MM.1S (cell line): Measurements from ENCODE around the gene LTBR.

Experiments
- DNase-seq: peaks from one replicate; pipeline ENCODE4 v3.0.0-alpha.2; 2015
- H2AFZ ChIP-seq: fragments of 300-600 bp; sonication (generic); 2 replicates; pipeline ENCODE4 v1.6.0; 2016; ENCODE audit warnings: antibody characterized with exemption, low read length
- H3F3A ChIP-seq: fragments of 300-600 bp; sonication (generic); 2 replicates; pipeline ENCODE4 v1.6.1; 2016; ENCODE audit warnings: mild to moderate bottlenecking, antibody characterized with exemption, low read length, moderate library complexity, mixed read lengths; ENCODE audit not compliant: insufficient read depth
- H3K27ac ChIP-seq: fragments of 300-600 bp; sonication (generic); 2 replicates; pipeline ENCODE4 v1.5.1; 2016; ENCODE audit warnings: mild to moderate bottlenecking, low read length
- H3K27me3 ChIP-seq: fragments of 300-600 bp; sonication (generic); replicated peaks from 2 replicates; pipeline ENCODE4 v1.6.0; 2016; ENCODE audit warnings: low read length; ENCODE audit not compliant: insufficient read depth
- H3K36me3 ChIP-seq: fragments of 300-600 bp; sonication (generic); replicated peaks from 2 replicates; pipeline ENCODE4 v1.6.1; 2016; ENCODE audit warnings: mild to moderate bottlenecking, low read length, mixed read lengths; ENCODE audit not compliant: insufficient read depth
- H3K4me1 ChIP-seq: fragments of 300-600 bp; sonication (generic); 2 replicates; pipeline ENCODE4 v1.6.1; 2016; ENCODE audit warnings: low read length, mixed read lengths
- H3K4me2 ChIP-seq: fragments of 300-600 bp; sonication (generic); 2 replicates; pipeline ENCODE4 v1.6.0; 2016; ENCODE audit warnings: low read depth, low read length
- H3K4me3 ChIP-seq: fragments of 300-600 bp; sonication (generic); 2 replicates; pipeline ENCODE4 v1.5.1; 2016; ENCODE audit warnings: low read length, mixed read lengths
- H3K79me2 ChIP-seq: fragments of 300-600 bp; sonication (generic); 2 replicates; pipeline ENCODE4 v1.6.1; 2016; ENCODE audit warnings: mixed run types, low read length, mixed read lengths
- H3K9ac ChIP-seq: fragments of 300-600 bp; sonication (generic); 2 replicates; pipeline ENCODE4 v1.6.1; 2016; ENCODE audit warnings: low read length, mixed read lengths
- H3K9me2 ChIP-seq: fragments of 300-600 bp; sonication (generic); replicated peaks from 2 replicates; pipeline ENCODE4 v1.6.1; 2016; ENCODE audit warnings: mild to moderate bottlenecking, low read length, mixed read lengths; ENCODE audit not compliant: insufficient read depth
- H3K9me3 ChIP-seq: fragments of 300-600 bp; sonication (generic); replicated peaks from 2 replicates; pipeline ENCODE4 v1.6.1; 2016; ENCODE audit warnings: mild to moderate bottlenecking, low read length, mixed read lengths; ENCODE audit not compliant: insufficient read depth
- H4K20me1 ChIP-seq: fragments of 300-600 bp; sonication (generic); 2 replicates; pipeline ENCODE4 v1.6.1; 2016; ENCODE audit warnings: mild to moderate bottlenecking, low read length, moderate library complexity, mixed read lengths; ENCODE audit not compliant: insufficient read depth
- CTCF ChIP-seq: fragments of 300-600 bp; sonication (generic); IDR thresholded peaks from 2 replicates; pipeline ENCODE4 v1.5.1; 2016; ENCODE audit warnings: antibody characterized with exemption, low read length, mixed read lengths
- EZH2 ChIP-seq: fragments of 300-600 bp; sonication (generic); optimal IDR thresholded peaks from 2 replicates; pipeline ENCODE3; 2017; ENCODE audit warnings: low read depth, mild to moderate bottlenecking, antibody characterized with exemption, low read length, mixed read lengths
- EZH2phosphoT487 ChIP-seq: fragments of 300-600 bp; sonication (generic); IDR thresholded peaks from 2 replicates; pipeline ENCODE4 v1.6.1; 2018; ENCODE audit warnings: antibody characterized with exemption, low read length

The LTBR gene

GRCh38 chr12:6430124-6430989 is 46.4 kb downstream of the LTBR start:
- Histone ChIP-seq H3K4me1 (no peaks in the 10 kb centered on the region; the same call in 1 of the 2 replicates), H3K36me3 (no peaks in the 10 kb centered on the region), H3K4me2 (no peak overlapping the region), H3F3A (no peaks in the 10 kb centered on the region), H3K27me3 (no peaks in the 10 kb centered on the region), H3K79me2 (no peaks in the 10 kb centered on the region), H3K9ac (no peak overlapping the region), H3K4me3 (no peak overlapping the region), H3K9me3 (no peaks in the 10 kb centered on the region), H2AFZ (no peak overlapping the region), H3K27ac (no peak overlapping the region), H3K9me2 (no peaks in the 10 kb centered on the region), H4K20me1 (no peaks in the 10 kb centered on the region)
- TF ChIP-seq EZH2 (no peak), CTCF (no peak), EZH2phosphoT487 (no peak)
- DNase-seq = no peak

GRCh38 chr12:6432991-6433390 is 49.0 kb downstream of the LTBR start:
- no peaks in the 10 kb centered on the region for H4K20me1 ChIP-seq
- no peaks in the 10 kb centered on the region; the same call in 1 of the 2 replicates for H3K4me1 ChIP-seq
- H3K4me2 ChIP-seq = no peak overlapping the region
- no peaks in the 10 kb centered on the region for H3K27me3 ChIP-seq
- no peak for TF ChIP-seq EZH2phosphoT487
- no peak overlapping the region for H2AFZ ChIP-seq
- no peaks in the 10 kb centered on the region for H3F3A ChIP-seq
- no peaks in the 10 kb centered on the region for H3K9me3 ChIP-seq
- no peak overlapping the region for H3K4me3 ChIP-seq
- H3K27ac ChIP-seq = no peak overlapping the region
- H3K9me2 ChIP-seq = no peaks in the 10 kb centered on the region
- no peaks in the 10 kb centered on the region for H3K79me2 ChIP-seq
- no peaks in the 10 kb centered on the region for H3K36me3 ChIP-seq
- DNase-seq = no peak
- no peak overlapping the region for H3K9ac ChIP-seq

- no peak for DNase-seq
- no peaks in the 10 kb centered on the region for H3K36me3 ChIP-seq
- no peak overlapping the region for H3K27ac ChIP-seq
- H3K9me3 ChIP-seq = no peaks in the 10 kb centered on the region
- no peaks in the 10 kb centered on the region for H3K27me3 ChIP-seq
- H2AFZ ChIP-seq = no peak overlapping the region
- H3K9ac ChIP-seq = no peak overlapping the region
- TF ChIP-seq EZH2 = no peak
- TF ChIP-seq EZH2phosphoT487 = no peak
- no peak for TF ChIP-seq CTCF
- no peaks in the 10 kb centered on the region for H3K9me2 ChIP-seq
- H4K20me1 ChIP-seq = no peaks in the 10 kb centered on the region
- no peak overlapping the region for H3K4me3 ChIP-seq
- H3K4me2 ChIP-seq = no peak overlapping the region
- H3K79me2 ChIP-seq = no peaks in the 10 kb centered on the region
- no peaks in the 10 kb centered on the region; the same call in 1 of the 2 replicates for H3K4me1 ChIP-seq
- no peaks in the 10 kb centered on the region for H3F3A ChIP-seq
Measured at GRCh38 chr12:6434205-6435140, 50.5 kb downstream of the LTBR start.
